GM19193 (cell line): ENCODE measurements around the gene NPLOC4.

Experiments used
- POLR2A ChIP-seq: IDR thresholded peaks from 4 replicates; pipeline ENCODE4 v1.6.1; 2011; ENCODE audit not compliant: insufficient read depth, insufficient read length; ENCODE audit errors: extremely low read depth

The NPLOC4 gene

GRCh38 chr17:81666092-81666341 lies 29.1 kb upstream of the NPLOC4 start:
- TF ChIP-seq POLR2A: no peak

DNA sequence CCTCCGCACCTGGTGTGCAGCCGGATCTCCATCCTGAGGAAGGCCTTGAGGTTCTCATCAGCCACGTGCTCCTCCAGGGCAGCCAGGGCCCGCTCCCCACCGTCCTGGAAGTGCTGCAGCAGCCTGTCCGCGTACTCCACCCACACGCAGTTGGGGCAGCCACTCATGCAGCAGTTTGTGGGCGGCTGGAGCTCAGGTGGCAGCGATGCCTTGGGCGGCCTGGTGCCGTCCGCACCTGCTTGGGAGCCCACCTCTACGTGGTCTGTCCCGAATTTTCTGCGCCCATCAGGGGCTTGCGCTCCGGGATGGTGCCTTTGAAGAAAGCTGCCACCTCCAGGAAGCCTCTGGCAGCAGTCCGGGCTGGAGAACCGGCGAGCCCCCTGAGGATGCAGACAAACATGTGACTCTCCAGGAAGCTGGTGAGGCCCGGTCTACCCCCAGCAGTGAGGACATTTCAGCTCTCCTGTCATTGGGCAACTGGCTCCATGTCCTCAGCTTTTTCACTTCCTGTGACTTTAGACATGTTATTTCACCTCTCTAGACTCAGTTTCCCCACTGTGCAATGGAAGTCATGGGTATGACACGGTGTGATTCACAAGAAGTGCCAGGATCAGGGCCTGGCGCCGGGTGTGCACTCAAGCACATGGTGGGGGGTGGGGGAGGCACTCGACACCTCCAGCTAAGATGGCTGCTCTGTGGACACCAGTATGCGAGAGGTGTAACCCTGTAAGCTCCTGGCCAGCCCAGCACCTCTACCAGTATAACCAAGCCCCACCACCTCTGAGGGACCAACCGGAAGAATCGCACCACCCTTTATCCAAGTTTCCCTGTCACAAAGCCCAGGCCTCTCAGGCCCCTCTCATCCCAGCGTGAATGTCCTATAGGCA lies 28.5 kb upstream of the NPLOC4 start:
- TF ChIP-seq POLR2A: peak; percentile 44

DNA sequence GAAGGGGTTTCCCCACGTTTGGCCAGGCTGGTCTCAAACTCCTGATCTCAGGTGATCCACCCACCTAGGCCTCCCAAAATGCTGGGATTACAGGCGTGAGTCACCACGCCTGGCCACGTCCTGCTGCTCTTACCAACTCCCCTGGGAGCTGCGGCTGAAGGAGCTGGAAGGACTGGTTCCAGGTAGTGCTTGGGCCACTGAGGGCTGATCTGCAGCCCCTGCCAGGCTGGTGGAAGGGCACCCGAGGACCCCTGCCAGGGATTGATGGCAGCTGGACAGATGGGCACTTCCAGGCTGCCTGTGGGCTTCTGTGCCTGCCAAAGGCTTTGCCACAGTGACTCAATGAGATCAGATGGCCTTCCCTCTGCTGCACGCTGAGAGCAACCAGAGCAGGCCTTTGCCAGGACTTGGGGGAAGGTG lies 27.1 kb upstream of the NPLOC4 start:
- TF ChIP-seq POLR2A: no peak

DNA sequence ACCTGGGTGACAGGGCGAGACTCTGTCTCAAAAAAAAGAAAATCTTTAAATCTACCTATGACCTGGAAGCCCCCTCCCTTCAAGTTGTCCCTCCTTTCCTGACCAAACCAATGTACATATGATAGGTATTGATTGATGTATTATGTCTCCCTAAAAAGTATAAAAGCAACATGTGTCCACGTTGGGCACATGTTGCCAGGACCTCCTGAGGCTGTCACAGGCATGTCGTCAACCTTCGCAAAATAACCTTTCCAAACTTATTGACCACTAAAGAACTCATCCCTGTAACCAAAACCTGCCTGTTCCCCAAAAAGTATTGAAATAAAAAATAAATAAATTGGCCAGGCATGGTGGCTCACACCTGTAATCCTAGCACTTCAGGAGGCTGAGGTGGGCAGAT lies 25.1 kb upstream of the NPLOC4 start:
- no peak for TF ChIP-seq POLR2A

- TF ChIP-seq POLR2A: no peak
Observed at GRCh38 chr17:81660441-81660840, 23.5 kb upstream of the NPLOC4 start.

GRCh38 chr17:81659038-81659437 lies 22.1 kb upstream of the NPLOC4 start:
- no peak for TF ChIP-seq POLR2A

GRCh38 chr17:81656835-81657234 lies 19.9 kb upstream of the NPLOC4 start:
- no peak for TF ChIP-seq POLR2A

DNA sequence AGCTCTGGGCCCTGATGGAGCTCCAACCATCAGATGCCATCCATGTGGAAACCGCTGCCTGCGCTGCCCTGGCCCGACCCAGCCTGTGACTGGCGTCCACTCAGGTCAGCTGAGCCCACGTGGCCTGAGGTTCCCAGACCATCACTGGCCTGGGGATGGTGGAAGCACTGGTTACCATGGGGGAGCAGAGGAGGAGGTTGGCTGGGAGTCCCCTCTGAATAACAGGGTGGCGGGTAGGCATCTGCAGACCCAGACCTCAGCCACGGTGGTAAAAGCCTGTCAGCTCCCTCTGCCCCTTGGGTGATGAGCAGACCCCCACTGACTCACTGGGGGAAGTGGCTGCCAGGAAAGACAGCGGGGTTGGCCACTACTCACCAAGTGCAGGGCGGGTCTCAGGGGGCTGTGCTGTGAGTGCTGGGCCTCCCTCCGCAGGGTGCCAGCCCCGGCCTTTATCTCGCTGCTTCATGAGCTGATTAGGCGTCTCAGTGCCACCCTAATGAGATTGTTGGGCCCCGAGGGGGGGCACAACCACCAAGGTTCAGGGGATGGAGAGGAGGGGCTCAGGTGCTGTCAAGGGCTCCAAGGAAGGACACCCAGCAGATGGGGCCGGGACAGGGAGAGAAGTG lies 19.3 kb upstream of the NPLOC4 start, which contains the start of gene PDE6G:
PDE6G (minus strand) TSS at position 425 of the 626 bp plus-strand sequence. CDS start 3,237 bp downstream, outside the sequence.
- TF ChIP-seq POLR2A: no peak

DNA sequence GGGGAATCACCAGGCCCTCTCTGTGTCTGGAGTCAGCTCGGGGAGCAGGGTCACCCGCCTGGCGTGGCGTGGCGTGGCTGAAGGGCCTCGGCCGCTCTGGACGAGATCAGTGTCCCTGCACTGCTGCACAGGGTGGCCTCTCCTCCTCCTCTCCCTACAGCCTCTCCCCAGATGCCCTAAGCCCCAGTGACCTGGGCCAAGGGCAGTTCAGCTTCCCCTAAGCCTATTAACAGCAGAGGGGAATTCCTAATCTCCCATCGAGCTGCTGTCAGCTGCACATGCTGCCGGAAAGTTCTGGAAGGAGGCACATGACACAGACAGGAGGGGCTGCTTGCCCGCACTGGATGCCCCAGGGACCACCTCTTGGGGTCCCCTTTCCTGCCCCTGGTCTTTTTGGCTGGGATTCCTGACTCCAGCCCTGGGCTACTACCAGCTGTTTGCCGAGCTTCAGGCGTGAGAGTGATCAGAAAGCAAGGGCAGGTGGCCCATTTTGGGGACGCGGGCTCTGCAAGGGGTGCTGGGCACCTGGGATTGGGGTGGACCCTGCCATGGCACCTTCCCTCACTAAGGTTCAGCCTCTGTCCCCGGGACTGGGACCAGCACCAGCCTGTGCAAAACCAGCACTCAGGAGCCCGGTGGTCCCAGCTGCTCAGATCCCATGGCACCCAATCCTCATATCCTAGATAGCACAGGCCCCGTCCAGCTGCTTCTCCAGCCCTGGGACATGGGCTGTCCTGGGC lies 18.6 kb upstream of the NPLOC4 start:
- TF ChIP-seq POLR2A: no peak

DNA sequence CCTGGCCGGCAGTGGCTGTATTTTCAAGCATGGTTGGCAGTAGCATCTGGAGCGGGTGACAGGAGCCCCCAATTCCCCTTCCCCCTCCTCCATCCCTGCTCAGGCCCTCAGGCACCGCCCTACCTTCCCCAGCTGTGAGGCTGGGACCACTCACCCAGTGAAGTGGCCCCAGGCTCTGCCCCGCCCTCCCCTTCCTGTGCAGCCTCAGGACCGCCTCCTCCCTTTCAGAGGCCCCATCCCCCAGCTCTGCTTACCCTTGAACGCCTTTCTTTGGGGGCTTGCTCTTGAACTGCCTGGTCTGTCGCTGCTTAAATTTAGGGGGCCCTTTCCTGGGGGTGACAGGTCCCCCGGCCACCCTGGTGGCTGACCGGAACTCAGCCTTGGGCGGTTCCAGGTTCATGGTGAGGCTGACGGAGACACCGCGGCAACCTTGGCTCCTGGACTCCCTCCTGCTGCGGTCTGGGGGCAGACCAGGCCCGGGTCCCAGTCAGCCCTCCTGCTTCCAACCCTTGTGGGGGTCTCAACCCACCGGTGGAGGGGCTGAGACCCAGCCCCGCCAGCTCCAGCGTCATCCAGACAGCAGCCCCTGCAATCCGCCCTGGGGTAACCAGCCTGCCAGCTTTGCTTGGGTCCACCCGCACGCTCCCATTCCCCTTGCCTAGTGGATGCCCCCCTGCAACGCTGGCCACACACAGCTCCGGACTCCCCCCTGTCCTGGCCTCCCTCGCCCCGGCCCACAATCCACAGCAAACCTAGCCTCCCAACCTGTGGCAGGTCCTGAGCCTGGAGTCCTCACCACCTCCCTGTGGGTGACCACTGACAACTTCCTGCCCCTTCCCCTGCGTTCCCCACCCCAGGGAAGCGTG lies 16.2 kb upstream of the NPLOC4 start:
- TF ChIP-seq POLR2A: no peak

GRCh38 chr17:81651692-81652091 lies 14.8 kb upstream of the NPLOC4 start:
- TF ChIP-seq POLR2A: no peak

GRCh38 chr17:81650951-81651350 lies 14.0 kb upstream of the NPLOC4 start:
- TF ChIP-seq POLR2A: no peak

DNA sequence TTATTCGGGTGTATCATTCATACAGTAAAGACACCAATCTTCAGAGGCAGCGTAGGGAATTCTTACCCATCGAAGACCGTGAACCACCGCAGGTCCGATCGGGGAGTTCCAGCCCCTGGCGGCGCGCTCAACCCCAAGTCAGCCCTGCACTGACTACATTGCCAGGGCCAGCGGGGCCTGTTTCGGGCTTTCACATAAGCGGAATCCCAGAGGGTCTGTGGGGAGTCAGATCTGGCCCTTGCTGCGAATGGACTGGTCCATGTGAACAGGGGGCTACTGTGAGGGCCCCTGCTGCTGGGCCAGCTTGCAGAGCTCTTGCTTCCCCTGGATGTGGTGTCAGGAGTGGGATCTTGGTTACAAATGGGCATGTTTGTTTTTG lies 11.8 kb upstream of the NPLOC4 start:
- no peak for TF ChIP-seq POLR2A

DNA sequence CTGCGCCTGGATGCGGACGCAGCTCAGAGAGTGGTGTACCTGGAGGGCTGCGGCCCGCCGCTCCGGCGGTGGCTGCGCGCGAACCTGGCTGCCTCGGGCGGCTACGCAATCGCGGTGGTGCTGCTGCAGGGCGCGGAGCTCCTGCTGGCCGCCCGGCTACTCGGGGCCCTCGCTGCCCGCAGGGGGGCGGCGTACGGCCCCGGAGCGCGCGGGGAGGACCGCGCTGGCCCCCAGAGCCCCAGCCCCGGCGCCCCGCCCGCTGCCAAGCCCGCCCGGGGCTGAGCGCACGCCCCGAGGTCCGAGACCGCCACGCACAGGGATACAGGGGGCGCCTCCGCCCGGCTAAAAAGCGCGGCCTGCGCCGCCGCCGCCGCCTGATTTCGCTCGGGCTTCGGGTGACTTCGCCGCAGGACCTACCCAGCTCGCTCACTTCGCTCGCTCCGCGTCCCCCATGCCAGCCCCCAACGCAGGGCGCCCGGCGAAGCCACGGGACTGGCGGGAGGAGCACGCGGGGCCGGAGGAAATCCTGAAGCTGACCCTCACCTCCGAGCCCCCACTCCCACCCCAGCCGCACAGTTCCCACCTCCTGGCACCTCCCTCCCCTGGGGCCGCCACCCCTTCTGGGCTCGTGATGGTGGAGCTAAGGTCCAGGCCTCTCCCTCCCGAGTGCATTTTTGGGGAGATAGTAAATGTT lies 11.2 kb upstream of the NPLOC4 start:
- TF ChIP-seq POLR2A: no peak

GRCh38 chr17:81647640-81648012 lies 10.7 kb upstream of the NPLOC4 start:
- TF ChIP-seq POLR2A: no peak
